GM12891 (cell line): Measurements from ENCODE around the gene TSPAN9.

Experiments used
- PAX5 ChIP-seq: IDR thresholded peaks from 2 replicates; pipeline ENCODE4 v1.6.1; 2011; ENCODE audit warnings: low read length, moderate library complexity, mild to moderate bottlenecking; ENCODE audit not compliant: insufficient read depth, severe bottlenecking
- POLR2A ChIP-seq: IDR thresholded peaks from 2 replicates; pipeline ENCODE4 v1.6.1; 2011; ENCODE audit warnings: low read depth, low read length, control low read depth
- POLR2AphosphoS5 ChIP-seq: IDR thresholded peaks from 2 replicates; pipeline ENCODE4 v1.6.1; 2011; ENCODE audit warnings: low read depth, low read length, control low read depth
- POU2F2 ChIP-seq: IDR thresholded peaks from 2 replicates; pipeline ENCODE4 v1.6.1; 2011; ENCODE audit warnings: low read depth, mild to moderate bottlenecking, control low read depth, low read length, moderate library complexity
- SPI1 ChIP-seq: IDR thresholded peaks from 2 replicates; pipeline ENCODE4 v1.6.1; 2011; ENCODE audit warnings: low read depth, low read length, control low read depth
- TAF1 ChIP-seq: IDR thresholded peaks from 2 replicates; pipeline ENCODE4 v1.6.1; 2011; ENCODE audit warnings: low read depth, low read length, control low read depth

GRCh38 chr12:3084742-3085141, 7.6 kb downstream of the TSPAN9 start:
- no peak for TF ChIP-seq POLR2A
- TF ChIP-seq SPI1, result no peak
- no peak for TF ChIP-seq POLR2AphosphoS5
- TF ChIP-seq POU2F2, result no peak
- no peak for TF ChIP-seq TAF1
- TF ChIP-seq PAX5, result no peak
